ENCODE results near the gene GUCY2D. TPM values are rescaled to one million over a fixed set of nuclear protein-coding genes. Genes with fewer than 3 reads are reported as not detected.

GUCY2D gene
- total RNA-seq, 1 experiment from 2014 or later = not detected

DNA sequence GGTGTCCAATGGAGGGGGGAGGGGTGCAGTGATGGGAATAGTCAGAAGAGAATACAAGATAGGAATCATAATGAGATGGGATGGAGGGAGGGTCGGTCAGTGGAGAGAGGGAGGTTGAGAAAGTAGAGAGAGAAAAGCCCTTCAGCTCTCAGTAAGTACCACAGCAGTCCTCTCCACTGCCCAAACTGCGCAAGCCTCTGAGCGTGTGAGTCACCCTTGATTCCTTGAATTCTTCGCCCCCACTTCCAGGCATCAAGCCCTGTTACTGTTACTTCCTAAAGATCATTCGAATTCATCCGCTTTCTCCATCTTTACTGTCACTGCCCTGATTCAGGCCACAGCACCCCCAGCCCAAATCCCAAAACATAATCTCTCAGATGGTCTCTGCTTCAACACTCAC is 2.5 kb downstream of the GUCY2D start:
- no peak for DNase-seq (ENCODE audit: low spot score)
- Histone ChIP-seq H3K36me3 (ENCODE audit: insufficient read depth, low read length, poor library complexity, severe bottlenecking) (no peaks in the 10 kb centered on the region), H3K27ac (ENCODE audit: low read depth, low read length, poor library complexity, severe bottlenecking) (no peak overlapping the region), H3K4me1 (ENCODE audit: insufficient read depth, low read length, poor library complexity, severe bottlenecking) (no peaks in the 10 kb centered on the region), H3K4me3 (ENCODE audit: low read depth, low read length, poor library complexity, severe bottlenecking) (no peak overlapping the region), H3K9me3 (ENCODE audit: low read depth, low read length, poor library complexity, severe bottlenecking) (no peaks in the 10 kb centered on the region), H3K27me3 (replicated peaks; ENCODE audit: insufficient read depth, low read depth, low read length, poor library complexity) (peaks cover 52% of the 10 kb centered on the region)
- TF ChIP-seq, protein P1, sequence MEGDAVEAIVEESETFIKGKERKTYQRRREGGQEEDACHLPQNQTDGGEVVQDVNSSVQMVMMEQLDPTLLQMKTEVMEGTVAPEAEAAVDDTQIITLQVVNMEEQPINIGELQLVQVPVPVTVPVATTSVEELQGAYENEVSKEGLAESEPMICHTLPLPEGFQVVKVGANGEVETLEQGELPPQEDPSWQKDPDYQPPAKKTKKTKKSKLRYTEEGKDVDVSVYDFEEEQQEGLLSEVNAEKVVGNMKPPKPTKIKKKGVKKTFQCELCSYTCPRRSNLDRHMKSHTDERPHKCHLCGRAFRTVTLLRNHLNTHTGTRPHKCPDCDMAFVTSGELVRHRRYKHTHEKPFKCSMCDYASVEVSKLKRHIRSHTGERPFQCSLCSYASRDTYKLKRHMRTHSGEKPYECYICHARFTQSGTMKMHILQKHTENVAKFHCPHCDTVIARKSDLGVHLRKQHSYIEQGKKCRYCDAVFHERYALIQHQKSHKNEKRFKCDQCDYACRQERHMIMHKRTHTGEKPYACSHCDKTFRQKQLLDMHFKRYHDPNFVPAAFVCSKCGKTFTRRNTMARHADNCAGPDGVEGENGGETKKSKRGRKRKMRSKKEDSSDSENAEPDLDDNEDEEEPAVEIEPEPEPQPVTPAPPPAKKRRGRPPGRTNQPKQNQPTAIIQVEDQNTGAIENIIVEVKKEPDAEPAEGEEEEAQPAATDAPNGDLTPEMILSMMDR (conservative IDR thresholded peaks at IDR 0.05; ENCODE audit: low read depth, low read length) = no peak
- TF ChIP-seq EZH2 (IDR thresholded peaks at IDR 0.05; ENCODE audit: borderline replicate concordance, low read depth, low read length, poor library complexity, severe bottlenecking) = no peak
- BruUV-seq (replicated peaks) = no TSS peak
- CTCF ChIA-PET = interaction anchor here (0.9 kb wide), 1 partner anchor 53 kb away, joined by 3 read pairs; no protein-coding TSS in a partner anchor
- intact Hi-C loops (cut with micrococcal nuclease; ENCODE audit: unreplicated experiment) = no loop called here
- POLR2A ChIA-PET (ENCODE audit: low non-redundant PET) = no interaction called here

DNA sequence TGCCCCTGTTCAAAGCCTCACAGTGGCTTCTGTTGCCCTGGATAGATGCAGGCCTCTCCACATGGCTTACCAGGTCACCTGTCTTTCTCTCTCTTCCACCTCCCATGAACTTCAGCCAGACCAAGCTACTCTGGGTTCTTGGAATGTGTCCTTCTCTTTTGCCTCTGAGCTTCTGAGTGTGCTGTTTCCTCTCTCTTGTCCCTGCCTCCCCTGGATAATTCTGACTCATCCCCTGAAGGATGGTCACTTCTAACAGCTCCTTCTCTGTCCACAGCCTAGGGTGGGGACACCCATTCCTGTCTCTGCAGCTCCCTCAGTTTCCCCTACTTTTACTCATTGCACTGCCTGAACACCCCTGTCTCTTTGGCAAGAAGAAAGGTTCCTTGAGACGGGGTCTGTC is 2.9 kb downstream of the GUCY2D start:
- POLR2A ChIA-PET (ENCODE audit: low non-redundant PET) = no interaction called here
- H3K27me3 ChIP-seq (replicated peaks; ENCODE audit: insufficient read depth, low read depth, low read length, poor library complexity) = peaks cover 48% of the 10 kb centered on the region

DNA sequence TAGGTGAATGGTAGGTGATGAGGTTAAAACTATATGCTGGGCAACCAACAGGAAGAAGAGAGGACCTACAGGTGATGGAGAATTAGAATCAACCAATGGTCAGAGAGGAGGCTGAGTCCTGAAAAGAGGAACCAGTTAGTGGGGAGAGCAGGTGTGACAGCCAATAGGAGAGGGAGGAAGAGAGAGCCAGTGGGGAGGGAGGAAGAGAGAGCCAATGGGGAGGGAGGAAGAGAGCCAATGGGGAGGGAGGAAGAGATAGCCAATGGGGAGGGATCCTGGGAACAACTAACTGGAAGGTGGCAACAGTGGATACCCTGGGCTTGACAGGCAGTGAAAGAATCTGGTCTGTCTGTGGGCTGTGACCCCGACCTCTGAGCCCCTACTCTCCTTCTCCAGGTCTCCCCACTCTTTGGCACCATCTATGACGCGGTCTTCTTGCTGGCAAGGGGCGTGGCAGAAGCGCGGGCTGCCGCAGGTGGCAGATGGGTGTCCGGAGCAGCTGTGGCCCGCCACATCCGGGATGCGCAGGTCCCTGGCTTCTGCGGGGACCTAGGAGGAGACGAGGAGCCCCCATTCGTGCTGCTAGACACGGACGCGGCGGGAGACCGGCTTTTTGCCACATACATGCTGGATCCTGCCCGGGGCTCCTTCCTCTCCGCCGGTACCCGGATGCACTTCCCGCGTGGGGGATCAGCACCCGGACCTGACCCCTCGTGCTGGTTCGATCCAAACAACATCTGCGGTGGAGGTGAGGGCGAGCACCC is 3.7 kb downstream of the GUCY2D start:
- TF ChIP-seq, protein P1 (conservative IDR thresholded peaks at IDR 0.05; ENCODE audit: low read depth, low read length) = no peak
- TF ChIP-seq EZH2 (IDR thresholded peaks at IDR 0.05; ENCODE audit: borderline replicate concordance, low read depth, low read length, poor library complexity, severe bottlenecking) = no peak
- Histone ChIP-seq H3K4me1 (ENCODE audit: insufficient read depth, low read length, poor library complexity, severe bottlenecking) (no peaks in the 10 kb centered on the region), H3K27ac (ENCODE audit: low read depth, low read length, poor library complexity, severe bottlenecking) (no peak overlapping the region), H3K4me3 (ENCODE audit: low read depth, low read length, poor library complexity, severe bottlenecking) (no peak overlapping the region), H3K9me3 (ENCODE audit: low read depth, low read length, poor library complexity, severe bottlenecking) (no peaks in the 10 kb centered on the region), H3K27me3 (replicated peaks; ENCODE audit: insufficient read depth, low read depth, low read length, poor library complexity) (peaks cover 40% of the 10 kb centered on the region), H3K36me3 (ENCODE audit: insufficient read depth, low read length, poor library complexity, severe bottlenecking) (no peaks in the 10 kb centered on the region)
- BruUV-seq (replicated peaks) = no TSS peak
- POLR2A ChIA-PET (ENCODE audit: low non-redundant PET) = no interaction called here
- CTCF ChIA-PET = no interaction called here
- peak; percentile 37 for DNase-seq (ENCODE audit: low spot score)
- intact Hi-C loops (cut with micrococcal nuclease; ENCODE audit: unreplicated experiment) = no loop called here

More for the DNA sequence above, 2.9 kb downstream of the GUCY2D start:
- Histone ChIP-seq H3K4me1 (ENCODE audit: insufficient read depth, low read length, poor library complexity, severe bottlenecking) (no peaks in the 10 kb centered on the region), H3K27ac (ENCODE audit: low read depth, low read length, poor library complexity, severe bottlenecking) (no peak overlapping the region), H3K9me3 (ENCODE audit: low read depth, low read length, poor library complexity, severe bottlenecking) (no peaks in the 10 kb centered on the region), H3K4me3 (ENCODE audit: low read depth, low read length, poor library complexity, severe bottlenecking) (no peak overlapping the region), H3K36me3 (ENCODE audit: insufficient read depth, low read length, poor library complexity, severe bottlenecking) (no peaks in the 10 kb centered on the region)
- intact Hi-C loops (cut with micrococcal nuclease; ENCODE audit: unreplicated experiment) = no loop called here
- TF ChIP-seq EZH2 (IDR thresholded peaks at IDR 0.05; ENCODE audit: borderline replicate concordance, low read depth, low read length, poor library complexity, severe bottlenecking) = no peak
- TF ChIP-seq, protein P1 (conservative IDR thresholded peaks at IDR 0.05; ENCODE audit: low read depth, low read length) = no peak
- CTCF ChIA-PET = interaction anchor here (0.9 kb wide), 1 partner anchor 52 kb away, joined by 3 read pairs; no protein-coding TSS in a partner anchor
- DNase-seq (ENCODE audit: low spot score) = no peak
- BruUV-seq (replicated peaks) = no TSS peak

Data from A673 (cell line).